NCI-H226 (cell line): Measurements from ENCODE around the gene MAGEC1.
"Not testable (repeated sequence)": the region's sequence is repeated elsewhere in the genome, so short reads cannot be mapped to it uniquely, and the experiment has no call there.

Source experiments
- DNase-seq: peaks from one replicate; pipeline ENCODE4 v3.0.0-alpha.2; 2015

The MAGEC1 gene, protein sequence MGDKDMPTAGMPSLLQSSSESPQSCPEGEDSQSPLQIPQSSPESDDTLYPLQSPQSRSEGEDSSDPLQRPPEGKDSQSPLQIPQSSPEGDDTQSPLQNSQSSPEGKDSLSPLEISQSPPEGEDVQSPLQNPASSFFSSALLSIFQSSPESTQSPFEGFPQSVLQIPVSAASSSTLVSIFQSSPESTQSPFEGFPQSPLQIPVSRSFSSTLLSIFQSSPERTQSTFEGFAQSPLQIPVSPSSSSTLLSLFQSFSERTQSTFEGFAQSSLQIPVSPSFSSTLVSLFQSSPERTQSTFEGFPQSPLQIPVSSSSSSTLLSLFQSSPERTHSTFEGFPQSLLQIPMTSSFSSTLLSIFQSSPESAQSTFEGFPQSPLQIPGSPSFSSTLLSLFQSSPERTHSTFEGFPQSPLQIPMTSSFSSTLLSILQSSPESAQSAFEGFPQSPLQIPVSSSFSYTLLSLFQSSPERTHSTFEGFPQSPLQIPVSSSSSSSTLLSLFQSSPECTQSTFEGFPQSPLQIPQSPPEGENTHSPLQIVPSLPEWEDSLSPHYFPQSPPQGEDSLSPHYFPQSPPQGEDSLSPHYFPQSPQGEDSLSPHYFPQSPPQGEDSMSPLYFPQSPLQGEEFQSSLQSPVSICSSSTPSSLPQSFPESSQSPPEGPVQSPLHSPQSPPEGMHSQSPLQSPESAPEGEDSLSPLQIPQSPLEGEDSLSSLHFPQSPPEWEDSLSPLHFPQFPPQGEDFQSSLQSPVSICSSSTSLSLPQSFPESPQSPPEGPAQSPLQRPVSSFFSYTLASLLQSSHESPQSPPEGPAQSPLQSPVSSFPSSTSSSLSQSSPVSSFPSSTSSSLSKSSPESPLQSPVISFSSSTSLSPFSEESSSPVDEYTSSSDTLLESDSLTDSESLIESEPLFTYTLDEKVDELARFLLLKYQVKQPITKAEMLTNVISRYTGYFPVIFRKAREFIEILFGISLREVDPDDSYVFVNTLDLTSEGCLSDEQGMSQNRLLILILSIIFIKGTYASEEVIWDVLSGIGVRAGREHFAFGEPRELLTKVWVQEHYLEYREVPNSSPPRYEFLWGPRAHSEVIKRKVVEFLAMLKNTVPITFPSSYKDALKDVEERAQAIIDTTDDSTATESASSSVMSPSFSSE

DNA sequence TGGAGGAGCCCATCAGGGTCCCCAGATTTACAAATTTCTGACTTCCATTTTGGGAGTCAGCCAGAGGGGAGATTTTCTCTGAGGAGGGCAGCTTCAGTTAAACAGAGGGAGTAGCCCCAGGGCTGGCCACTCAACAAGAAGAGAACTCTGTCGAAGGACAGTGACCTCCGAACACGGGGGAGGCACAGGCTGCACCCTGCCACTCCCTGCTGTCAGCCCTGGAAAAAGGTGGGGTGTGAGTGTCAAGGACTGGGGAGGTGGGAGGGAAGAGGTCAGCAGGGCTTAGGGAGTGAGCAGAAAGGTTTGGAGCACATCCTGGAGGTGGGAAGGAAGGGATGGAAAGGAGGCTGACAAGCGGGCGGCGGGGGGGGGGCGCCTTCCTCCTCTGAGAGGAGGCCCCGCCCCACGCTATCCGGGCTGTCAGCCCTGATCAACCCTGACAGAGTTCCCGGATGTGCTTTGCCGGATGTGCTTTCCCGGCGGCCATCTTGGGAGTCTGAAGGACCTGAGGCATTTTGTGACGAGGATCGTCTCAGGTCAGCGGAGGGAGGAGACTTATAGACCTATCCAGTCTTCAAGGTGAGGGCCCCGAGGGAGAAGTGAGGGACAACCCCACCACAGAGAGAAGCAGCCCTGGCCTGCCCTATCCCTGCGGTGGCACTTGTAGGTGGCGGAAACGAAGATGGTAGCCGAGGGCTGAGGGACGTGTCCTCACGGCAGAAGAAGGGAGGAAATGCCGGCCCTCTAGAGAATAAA is at the start of gene MAGEC1:
MAGEC1 (plus strand) TSS at position 495 of the 756 bp plus-strand sequence. CDS start 1,179 bp downstream, outside the sequence.
- DNase-seq: no peak

DNA sequence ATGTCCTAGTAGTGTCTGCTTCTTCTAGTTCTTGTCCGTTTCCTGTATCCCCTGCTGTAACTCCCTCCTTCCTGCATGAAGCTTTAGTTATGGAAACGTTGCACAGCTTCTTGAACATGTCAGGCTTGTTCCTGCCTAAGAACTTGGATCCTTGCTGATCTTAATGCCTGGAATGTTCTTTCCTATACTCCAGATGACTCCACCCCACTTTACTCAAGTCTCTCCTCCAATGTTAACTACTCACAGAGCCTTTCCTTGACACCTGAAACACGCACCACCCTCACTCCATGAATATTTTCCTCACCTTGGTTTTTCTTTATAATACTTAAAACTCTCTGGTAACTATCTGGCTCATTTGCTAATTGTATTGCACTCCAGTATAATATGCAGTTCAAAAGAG is 46.2 kb upstream of the MAGEC1 start:
- DNase-seq: no peak

DNA sequence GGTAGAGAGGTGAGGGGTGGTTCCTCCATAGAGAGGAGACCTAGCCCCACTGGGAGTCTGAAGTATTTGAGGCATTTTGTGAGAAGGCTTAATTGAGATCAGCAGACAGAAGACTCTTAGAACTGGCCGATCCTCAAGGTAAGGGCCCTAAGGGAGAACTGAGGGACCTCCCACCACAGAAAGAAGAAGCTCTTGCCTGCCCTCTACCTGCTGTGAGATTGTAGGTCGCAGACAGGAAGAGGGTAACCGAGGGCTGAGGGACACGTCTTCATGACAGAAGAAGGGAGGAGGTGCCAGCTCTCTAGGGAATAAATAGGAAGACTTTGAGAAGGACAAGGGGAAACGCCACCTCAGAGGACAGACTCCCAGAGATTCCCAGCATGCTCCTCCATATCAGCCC is 24.1 kb upstream of the MAGEC1 start:
- no peak for DNase-seq

DNA sequence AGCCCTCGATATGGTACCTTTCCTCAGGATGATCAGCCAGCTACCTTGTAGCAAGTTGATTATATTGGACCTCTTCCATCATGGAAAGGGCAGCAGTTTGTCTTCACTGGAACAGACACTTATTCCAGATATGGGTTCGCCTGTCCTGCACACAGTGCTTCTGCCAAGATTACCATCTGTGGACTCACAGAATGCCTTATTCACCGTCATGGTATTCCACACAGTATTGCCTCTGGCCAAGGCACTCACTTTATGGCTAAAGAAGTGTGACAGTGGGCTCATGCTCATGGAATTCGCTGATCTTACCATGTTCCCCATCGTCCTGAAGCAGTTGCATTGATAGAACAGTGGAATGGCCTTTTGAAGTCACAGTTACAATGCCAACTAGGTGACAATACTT is 14.9 kb upstream of the MAGEC1 start:
- not testable (repeated sequence) for DNase-seq

DNA sequence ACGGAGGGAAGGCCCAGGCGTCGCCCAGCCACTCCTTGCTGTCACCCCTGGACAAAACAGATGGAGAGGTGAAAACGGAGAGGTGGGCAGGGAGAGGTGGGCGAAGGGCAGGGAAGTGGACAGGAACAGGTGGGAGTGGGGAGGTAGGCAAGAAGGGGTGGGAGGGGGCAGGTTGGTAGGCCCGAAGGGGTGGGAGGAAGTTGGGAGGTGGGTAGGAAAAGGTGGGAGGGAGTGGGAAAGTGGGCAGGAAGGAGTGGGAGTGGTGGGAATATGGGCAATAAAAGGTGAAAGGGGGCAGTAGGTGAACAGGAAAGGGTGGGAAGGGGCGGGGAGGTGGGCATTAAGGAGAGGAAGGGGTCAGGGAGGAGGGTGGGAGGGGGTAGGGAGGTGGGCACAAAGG is 9.0 kb upstream of the MAGEC1 start:
- no peak for DNase-seq

DNA sequence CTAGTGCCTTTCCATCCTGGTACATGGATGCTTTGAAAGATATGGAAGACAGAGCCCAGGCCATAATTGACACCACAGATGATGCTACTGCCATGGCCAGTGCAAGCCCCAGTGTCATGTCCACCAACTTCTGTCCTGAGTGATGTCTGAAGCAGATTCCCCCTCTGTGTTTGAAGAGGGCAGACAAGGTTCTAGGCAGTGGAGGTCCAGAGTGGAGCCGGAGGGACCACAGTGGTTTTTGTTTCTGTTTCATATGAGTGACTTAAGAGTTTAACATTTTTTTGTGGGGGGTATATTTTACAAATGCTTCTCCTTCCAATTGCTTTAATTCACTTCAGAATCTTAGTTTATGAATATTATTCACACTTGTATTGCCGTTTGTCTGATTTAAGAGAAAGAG is 6.0 kb upstream of the MAGEC1 start:
- no peak for DNase-seq

DNA sequence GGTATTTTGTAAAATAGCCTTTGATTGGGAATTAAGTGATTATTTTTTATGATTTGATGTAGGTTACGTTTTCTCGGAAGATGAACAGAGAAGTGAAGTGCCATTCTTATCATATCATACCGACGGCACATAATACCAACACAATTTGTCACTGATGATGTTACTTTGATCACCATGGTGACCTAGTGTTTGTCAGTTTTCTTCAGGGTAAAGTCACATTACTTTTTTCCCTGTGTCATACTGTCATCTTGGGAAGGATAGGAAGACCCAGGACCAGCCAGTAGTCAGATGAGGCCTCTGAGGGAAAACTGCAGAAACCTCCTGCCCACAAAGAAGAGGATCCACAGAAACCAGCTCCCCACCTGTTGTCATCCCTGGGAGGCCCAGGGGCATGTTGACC is 1.3 kb upstream of the MAGEC1 start:
- no peak for DNase-seq

DNA sequence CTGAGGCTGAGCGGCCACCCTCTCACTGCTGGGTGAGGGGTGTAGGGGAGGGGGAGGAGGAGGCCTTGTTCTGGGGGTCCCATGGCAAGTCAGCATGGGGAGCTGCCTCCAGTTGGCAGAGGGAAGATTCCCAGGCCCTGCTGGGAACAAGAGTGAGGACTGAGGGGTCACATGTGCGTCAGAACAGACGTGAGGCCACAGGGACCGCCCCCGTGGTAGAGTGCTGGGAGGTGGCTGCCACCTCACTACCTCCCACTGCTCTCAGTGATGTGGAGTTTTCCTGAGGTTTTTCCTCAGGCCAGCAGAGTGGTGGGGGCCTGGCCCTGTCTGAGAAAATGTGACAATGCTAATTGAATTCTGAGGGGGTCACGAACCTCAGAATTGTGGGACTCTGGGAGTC is 568 bp downstream of the MAGEC1 start:
- DNase-seq: no peak

DNA sequence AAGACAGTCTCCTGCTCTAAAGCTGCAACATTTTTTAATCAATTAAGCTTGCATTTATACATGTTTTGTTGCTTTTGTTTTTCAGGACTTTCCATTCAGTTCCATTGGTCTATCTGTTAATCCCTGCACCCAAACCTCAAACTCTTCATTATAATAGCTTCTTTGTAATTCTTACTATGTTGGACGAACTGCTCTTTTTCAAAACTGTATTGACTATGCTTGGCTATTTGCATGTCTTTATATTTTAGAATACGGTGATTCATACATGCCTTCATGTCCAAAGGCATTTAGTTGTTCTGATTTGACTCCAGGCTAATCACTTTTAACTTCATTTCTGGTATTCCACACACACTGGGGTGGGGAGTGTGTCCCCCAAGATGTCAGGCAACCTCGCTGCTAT is 14.1 kb downstream of the MAGEC1 start:
- no peak for DNase-seq

DNA sequence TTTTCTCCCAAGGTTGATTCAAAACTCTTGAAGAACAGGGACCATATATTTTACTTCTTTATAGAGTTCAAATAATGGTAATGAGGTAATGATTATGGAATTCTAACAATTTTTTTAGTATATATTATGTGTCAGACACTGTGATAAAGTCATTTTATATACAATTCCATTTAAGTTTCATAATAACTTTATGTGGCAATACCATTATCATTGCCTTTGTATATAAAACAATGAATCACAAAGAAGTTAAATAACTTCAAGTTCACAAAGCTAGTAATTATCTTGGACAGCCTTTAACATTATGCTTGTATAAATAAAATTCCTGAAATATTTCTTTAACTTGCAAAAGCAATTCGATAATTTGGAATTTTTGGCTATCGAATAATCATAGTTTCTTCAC is 20.6 kb downstream of the MAGEC1 start:
- peak; percentile 2 for DNase-seq

DNA sequence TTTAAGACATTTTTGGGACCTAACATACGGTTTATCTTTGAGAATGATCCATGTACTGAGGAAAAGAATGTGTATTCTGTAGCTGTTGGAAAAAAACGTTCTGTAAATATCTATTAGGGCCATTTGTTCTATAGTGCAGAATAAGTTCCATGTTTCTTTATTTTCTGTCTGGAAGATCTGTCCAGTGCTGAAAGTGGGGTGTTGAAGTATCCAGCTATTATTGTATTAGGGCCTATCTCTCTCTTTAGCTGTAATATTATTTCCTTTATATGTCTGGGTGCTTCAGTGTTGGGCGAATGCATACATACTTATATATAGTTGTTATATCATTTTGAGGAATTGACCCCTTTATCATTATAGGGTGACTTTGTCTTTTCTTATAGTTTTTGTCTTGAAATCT is 24.7 kb downstream of the MAGEC1 start:
- no peak for DNase-seq

DNA sequence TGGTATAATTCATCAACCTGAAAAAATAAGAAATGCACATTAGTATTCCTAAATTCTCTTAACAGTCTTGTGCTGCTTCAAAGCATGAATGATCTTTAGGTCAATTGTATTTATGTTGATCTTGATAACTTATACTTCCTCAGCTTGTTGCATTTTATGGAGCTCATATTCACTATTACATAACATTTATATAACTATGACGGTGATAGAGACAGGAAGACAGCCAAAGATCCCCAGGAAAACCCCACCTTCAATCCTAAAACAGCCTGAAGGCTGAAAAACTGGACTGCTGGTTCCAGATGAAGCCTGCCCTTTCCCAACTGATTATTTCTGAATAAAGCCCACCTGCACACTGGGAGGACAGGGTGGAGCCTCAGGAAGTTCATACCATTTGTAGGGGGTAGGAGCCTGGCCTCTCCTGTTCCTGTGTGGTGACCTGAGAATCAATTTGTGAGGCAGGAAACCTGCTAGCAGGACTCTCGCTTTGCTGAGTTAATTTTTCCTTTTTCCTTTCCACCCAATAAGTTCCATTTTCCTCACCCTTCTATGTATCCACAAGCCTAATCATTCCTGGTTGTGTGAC is 30.5 kb downstream of the MAGEC1 start:
- peak; percentile 2 for DNase-seq

DNA sequence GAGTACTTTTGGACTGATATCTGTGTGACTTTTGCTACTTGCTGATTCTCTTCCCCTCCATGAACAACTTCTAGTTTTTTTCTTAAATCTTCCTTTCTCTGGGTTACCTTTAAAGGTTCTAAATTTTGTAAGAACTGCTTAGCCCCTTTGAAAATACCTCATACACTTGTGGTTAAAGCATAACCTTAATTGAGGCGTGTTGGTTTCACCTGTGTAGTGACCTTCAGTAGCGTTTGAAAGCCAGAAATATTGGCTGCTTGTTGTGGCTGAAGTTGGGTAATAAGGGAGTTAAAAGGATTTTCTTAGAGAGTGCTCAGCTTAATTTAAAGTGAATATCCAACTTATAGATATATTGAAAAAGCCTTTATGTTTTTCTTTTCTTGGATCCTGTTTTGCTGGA is 32.0 kb downstream of the MAGEC1 start:
- DNase-seq: no peak

DNA sequence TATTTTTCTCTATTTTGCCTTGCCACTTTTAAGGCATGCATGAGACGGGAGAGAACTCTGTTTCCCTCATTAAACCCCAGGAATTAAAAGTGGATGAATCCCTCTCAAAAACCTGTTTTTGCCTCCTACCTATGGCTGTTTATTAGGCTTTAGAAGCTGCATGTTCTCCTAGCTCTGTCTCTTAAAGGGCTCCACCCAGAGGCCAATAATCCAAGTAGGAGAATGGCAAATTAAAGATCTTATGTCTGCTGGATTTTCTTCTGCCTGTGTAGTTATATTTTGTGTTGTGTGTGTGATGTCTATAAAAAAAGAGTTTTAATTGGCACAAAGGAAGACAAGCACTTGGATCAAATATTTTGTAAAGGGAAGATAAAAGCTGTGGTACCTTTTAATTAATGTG is 32.4 kb downstream of the MAGEC1 start:
- no peak for DNase-seq

DNA sequence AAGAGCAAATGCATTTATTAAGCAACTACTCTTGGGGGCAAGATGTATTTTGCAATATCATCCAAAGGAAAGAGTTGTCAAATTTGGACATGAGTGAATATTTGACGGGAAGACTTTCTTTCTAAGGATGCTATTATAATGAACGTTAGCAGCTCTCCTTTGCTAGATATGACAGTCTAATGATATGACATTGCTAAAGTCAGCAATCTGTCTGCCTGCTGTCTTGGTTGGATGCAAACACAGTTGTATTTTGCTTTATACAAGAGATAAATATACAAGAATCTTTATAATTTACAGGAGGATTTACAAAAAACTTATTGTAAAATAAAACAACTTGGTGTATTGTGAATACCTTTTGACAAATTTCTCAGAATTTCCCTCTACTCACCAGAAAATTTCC is 37.5 kb downstream of the MAGEC1 start:
- DNase-seq: no peak

DNA sequence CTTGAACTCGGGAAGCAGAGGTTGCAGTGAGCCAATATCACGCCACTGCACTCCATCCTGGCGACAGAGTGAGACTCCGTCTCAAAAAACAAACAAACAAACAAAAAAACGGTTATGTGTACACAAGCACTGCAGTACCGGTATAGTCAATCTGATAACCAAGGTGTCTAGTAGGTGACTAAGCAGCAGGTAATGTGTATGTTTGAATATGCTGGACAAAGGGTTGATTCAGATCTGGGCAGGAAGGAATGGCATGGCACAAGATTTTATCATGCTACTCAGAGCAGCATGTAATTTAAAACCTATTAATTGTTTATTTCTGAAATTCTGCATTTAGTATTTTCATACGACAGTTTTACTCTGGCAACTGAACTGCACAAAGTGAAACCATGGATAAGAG is 41.7 kb downstream of the MAGEC1 start:
- no peak for DNase-seq

DNA sequence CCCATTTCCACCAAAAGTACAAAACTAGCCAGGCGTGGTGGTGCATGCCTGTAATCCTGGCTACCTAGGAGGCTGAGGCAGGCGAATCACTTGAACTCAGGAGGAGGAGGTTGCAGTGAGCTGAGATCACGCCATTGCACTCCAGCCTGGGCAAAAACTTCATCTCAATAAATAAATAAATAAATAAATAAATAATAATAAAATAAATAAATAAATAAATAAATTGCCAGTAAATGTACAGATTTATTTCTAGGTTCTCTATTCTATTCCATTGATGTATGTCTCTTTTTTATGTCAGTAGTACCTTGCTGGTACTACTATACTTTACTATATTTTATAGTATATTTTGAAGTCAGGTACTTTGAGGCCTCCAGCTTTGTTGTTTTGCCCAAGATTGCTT is 43.7 kb downstream of the MAGEC1 start:
- DNase-seq: no peak

DNA sequence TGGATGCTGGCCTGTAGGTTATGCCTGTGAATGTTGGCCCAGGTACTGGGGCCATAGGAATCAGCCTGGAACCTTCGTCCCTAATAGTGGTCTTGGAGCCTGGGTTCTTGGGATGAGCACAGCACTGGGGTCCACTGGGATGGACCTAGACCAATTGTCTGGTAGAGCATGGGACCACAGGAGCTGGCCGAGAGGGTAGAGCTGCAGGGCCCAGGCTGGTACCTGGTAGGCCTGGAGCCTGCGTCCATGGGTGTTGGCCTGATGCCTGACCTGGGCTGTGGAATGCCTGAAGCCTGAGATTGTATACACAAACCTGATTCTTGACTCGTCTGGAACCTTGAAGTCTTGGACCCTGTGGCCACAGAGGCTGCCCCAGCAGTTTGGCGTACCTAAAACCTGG is 48.9 kb downstream of the MAGEC1 start:
- no peak for DNase-seq

DNA sequence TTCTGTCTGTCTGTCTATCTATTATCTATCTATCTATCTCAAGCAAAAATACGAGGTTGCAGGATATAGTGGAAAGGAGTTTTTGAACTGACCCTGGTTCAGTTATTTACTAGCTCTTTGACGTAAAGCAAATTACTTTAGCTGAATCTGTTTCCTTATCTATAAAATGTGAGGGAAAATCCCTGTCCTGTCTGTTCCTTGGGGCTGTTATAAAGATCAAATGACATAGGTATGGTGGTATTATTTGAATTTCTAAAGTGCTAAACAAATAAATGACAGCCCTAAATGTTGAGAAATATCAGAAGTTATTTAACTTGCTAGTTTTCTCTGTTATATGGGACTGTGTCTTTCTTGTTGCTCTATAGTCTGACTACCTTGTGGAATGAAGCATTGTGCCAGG is 55.0 kb downstream of the MAGEC1 start:
- DNase-seq: no peak
